K562 (cell line): Measurements from ENCODE around the gene BCL10. TPM values are rescaled to one million over a fixed set of nuclear protein-coding genes. Genes with fewer than 3 reads are reported as not detected.
A peak's percentile ranks its signal among the peaks of the same experiment; 100 is the strongest.

Experiments used
- BCOR ChIP-seq: fragments of 450-650 bp; IDR thresholded peaks from 2 replicates; pipeline ENCODE4 v1.6.1; 2016
- BRD9 ChIP-seq: fragments of 450-650 bp; IDR thresholded peaks from 2 replicates; pipeline ENCODE4 v1.6.1; 2018; ENCODE audit warnings: low read depth; ENCODE audit not compliant: partially characterized antibody
- CCAR2 ChIP-seq: fragments of 200-400 bp; formaldehyde crosslinking; IDR thresholded peaks from 2 replicates; pipeline ENCODE4 v1.6.1; 2017; ENCODE audit warnings: mild to moderate bottlenecking, low read depth, low read length
- ELF4 ChIP-seq: fragments of 450-650 bp; formaldehyde crosslinking; IDR thresholded peaks from 2 replicates; pipeline ENCODE4 v1.4.0; 2022; ENCODE audit warnings: missing genetic modification characterization
- EP400 ChIP-seq: fragments of 450-650 bp; IDR thresholded peaks from 2 replicates; pipeline ENCODE4 v1.6.1; 2017; ENCODE audit warnings: antibody characterized with exemption, mild to moderate bottlenecking, moderate library complexity
- EWSR1 ChIP-seq: fragments of 450-650 bp; IDR thresholded peaks from 2 replicates; pipeline ENCODE4 v1.6.1; 2018; ENCODE audit warnings: borderline replicate concordance, mild to moderate bottlenecking, low read depth, moderate library complexity; ENCODE audit not compliant: partially characterized antibody
- FOXK1 ChIP-seq: sonication (generic); formaldehyde crosslinking; IDR thresholded peaks from 2 replicates; pipeline ENCODE4 v1.8.0; 2022; ENCODE audit warnings: missing genetic modification reagents, mild to moderate bottlenecking, borderline replicate concordance
- HMG20B ChIP-seq: fragments of 250-450 bp; sonication (Bioruptor Pico); IDR thresholded peaks from 2 replicates; pipeline ENCODE4 v1.5.0; 2021; ENCODE audit warnings: mild to moderate bottlenecking
- HMGN3 ChIP-seq: IDR thresholded peaks from 2 replicates; pipeline ENCODE4 v1.6.1; 2011; ENCODE audit warnings: borderline replicate concordance, low read depth, mild to moderate bottlenecking, mixed read lengths, low read length; ENCODE audit not compliant: insufficient read length; ENCODE audit errors: extremely low read depth
- KDM1A ChIP-seq, 2 experiments: fragments of 450-650 bp; IDR thresholded peaks; 2 replicates each; pipeline ENCODE4 v1.6.1; 2016; ENCODE audit warnings: mild to moderate bottlenecking in 2 of 2
- MCM7 ChIP-seq, 2 experiments: fragments of 450-650 bp; IDR thresholded peaks; 2 replicates each; pipeline ENCODE4 v1.6.1; 2016 to 2018
- NCOA1 ChIP-seq: fragments of 450-650 bp; IDR thresholded peaks from 2 replicates; pipeline ENCODE4 v1.6.1; 2016; ENCODE audit warnings: low read depth
- PPARD ChIP-seq: fragments of 250-450 bp; sonication (Bioruptor Pico); IDR thresholded peaks from 2 replicates; pipeline ENCODE4 v1.8.0; 2022; ENCODE audit warnings: inconsistent platforms, mild to moderate bottlenecking, moderate library complexity
- RAD51 ChIP-seq: fragments of 450-650 bp; IDR thresholded peaks from 2 replicates; pipeline ENCODE4 v1.7.1; 2016; ENCODE audit warnings: low read depth, mild to moderate bottlenecking, borderline replicate concordance
- RBM14 ChIP-seq: fragments of 200-400 bp; formaldehyde crosslinking; IDR thresholded peaks from 2 replicates; pipeline ENCODE4 v1.6.1; 2018; ENCODE audit warnings: low read depth, mild to moderate bottlenecking, low read length, moderate library complexity, borderline replicate concordance; ENCODE audit not compliant: insufficient read depth
- SAFB ChIP-seq: fragments of 200-400 bp; formaldehyde crosslinking; IDR thresholded peaks from 2 replicates; pipeline ENCODE4 v1.6.1; 2017; ENCODE audit warnings: low read depth, low read length, borderline replicate concordance
- SMAD3 ChIP-seq: fragments of 450-650 bp; formaldehyde crosslinking; conservative IDR thresholded peaks from 2 replicates; pipeline ENCODE4 v1.4.0; 2020; ENCODE audit warnings: mild to moderate bottlenecking
- SMARCA4 ChIP-seq: fragments of 450-650 bp; IDR thresholded peaks from 2 replicates; pipeline ENCODE4 v1.6.1; 2016
- TAF7 ChIP-seq: fragments of 450-650 bp; IDR thresholded peaks from 2 replicates; pipeline ENCODE4 v1.6.1; 2016; ENCODE audit warnings: missing genetic modification characterization, missing compliant biosample characterization
- ZBTB17 ChIP-seq: fragments of 450-650 bp; formaldehyde crosslinking; IDR thresholded peaks from 2 replicates; pipeline ENCODE4 v1.4.0; 2020; ENCODE audit warnings: mild to moderate bottlenecking
- ZFP30 ChIP-seq: fragments of 250-450 bp; sonication (Bioruptor Pico); IDR thresholded peaks from 2 replicates; pipeline ENCODE4 v1.8.0; 2022; ENCODE audit warnings: moderate library complexity, mild to moderate bottlenecking, inconsistent platforms, borderline replicate concordance
- ZNF174 ChIP-seq: fragments of 250-450 bp; sonication (Bioruptor Pico); IDR thresholded peaks from 2 replicates; pipeline ENCODE4 v1.4.0; 2020; ENCODE audit warnings: mild to moderate bottlenecking
- ZNF347 ChIP-seq: fragments of 450-650 bp; formaldehyde crosslinking; IDR thresholded peaks from 2 replicates; pipeline ENCODE4 v1.4.0; 2020; ENCODE audit warnings: low read depth, mild to moderate bottlenecking, moderate library complexity
- polyA plus RNA-seq, 8 experiments: library from polyadenylated mRNA; depleted of rRNA in 4 of 8; stranded (reverse) in 5 of 8; unstranded in 3 of 8; fragments of >200 nt; fragmentation: Nextera tagmentation in 2 of 8; fragmentation: Illumina TruSeq in 1 of 8; extraction: Ambion mirVana in 2 of 8; extraction: Trizol in 1 of 8; gene quantifications; 2 replicates each; pipeline versions ENCODE4 v1.2.1 to v1.2.3, GENCODE V29; 2011 to 2014; ENCODE audit warnings: inconsistent platforms in 1 of 8, missing spikeins in 1 of 8
- total RNA-seq, 7 experiments: library from RNA; depleted of rRNA in 6 of 7; stranded (reverse); fragments of >200 nt in 6 of 7; fragmentation: Illumina TruSeq in 2 of 7; extraction: Trizol in 2 of 7; gene quantifications; 2 replicates each; pipeline versions ENCODE4 v1.2.1 to v1.2.3, GENCODE V29; 2011 to 2021; ENCODE audit warnings: low replicate concordance in 1 of 7
- TF ChIP-seq, protein P1 (sequence below): fragments of 450-650 bp; IDR thresholded peaks from 2 replicates; pipeline ENCODE4 v1.6.1; 2016
- TF ChIP-seq, protein P2 (sequence below): fragments of 450-650 bp; IDR thresholded peaks from 2 replicates; pipeline ENCODE4 v1.6.1; 2017; ENCODE audit warnings: antibody characterized with exemption, mild to moderate bottlenecking
- TF ChIP-seq, protein P3 (sequence below): fragments of 450-650 bp; formaldehyde crosslinking; IDR thresholded peaks from 2 replicates; pipeline ENCODE4 v1.4.0; 2020; ENCODE audit warnings: mild to moderate bottlenecking, moderate library complexity

The BCL10 gene
- total and polyA plus RNA-seq, 9 of the 15 experiments (the other 6 are each of a cell fraction or from before 2014, with no cell fraction given), result 8.0 to 19.4 (median 12.3) TPM

DNA sequence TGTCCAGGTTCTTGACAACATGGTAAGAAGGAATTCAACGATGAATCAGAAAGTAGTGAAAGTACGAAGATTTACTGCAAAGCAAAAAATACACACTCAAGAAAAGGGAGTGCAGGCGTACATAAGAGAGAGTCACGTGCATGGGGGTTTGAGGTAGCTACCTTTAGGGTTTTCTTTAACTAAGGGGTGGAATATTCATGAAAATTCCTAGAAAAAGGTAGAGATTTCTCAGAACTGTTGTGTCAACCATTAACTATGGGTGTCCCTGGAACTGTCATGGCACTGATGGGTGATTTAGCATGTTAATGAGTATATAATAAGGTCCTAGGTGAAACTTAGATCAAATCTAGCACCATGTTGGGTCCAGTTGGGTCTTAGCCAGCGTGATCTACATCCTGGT is 53.1 kb downstream of the BCL10 start (continued):
- TF ChIP-seq, protein P1, sequence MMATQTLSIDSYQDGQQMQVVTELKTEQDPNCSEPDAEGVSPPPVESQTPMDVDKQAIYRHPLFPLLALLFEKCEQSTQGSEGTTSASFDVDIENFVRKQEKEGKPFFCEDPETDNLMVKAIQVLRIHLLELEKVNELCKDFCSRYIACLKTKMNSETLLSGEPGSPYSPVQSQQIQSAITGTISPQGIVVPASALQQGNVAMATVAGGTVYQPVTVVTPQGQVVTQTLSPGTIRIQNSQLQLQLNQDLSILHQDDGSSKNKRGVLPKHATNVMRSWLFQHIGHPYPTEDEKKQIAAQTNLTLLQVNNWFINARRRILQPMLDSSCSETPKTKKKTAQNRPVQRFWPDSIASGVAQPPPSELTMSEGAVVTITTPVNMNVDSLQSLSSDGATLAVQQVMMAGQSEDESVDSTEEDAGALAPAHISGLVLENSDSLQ, result peak; percentile 52; the same call in 1 of the 2 replicates
- TF ChIP-seq ZFP30 (CRISPR knock-in tag), result no peak
- no peak for TF ChIP-seq SAFB
- no peak for TF ChIP-seq EWSR1
- no peak for TF ChIP-seq ZNF174 (CRISPR knock-in tag)
- no peak for TF ChIP-seq CCAR2
- peak; percentile 43; the same call in 1 of the 2 replicates for TF ChIP-seq RAD51
- no peak for TF ChIP-seq TAF7 (tag)
- TF ChIP-seq NCOA1, result no peak
- TF ChIP-seq ZNF347 (CRISPR knock-in tag), result no peak
- no peak for TF ChIP-seq ELF4 (CRISPR knock-in tag)
- no peak for TF ChIP-seq HMG20B (CRISPR knock-in tag)
- TF ChIP-seq HMGN3, result no peak
- TF ChIP-seq, protein P2, sequence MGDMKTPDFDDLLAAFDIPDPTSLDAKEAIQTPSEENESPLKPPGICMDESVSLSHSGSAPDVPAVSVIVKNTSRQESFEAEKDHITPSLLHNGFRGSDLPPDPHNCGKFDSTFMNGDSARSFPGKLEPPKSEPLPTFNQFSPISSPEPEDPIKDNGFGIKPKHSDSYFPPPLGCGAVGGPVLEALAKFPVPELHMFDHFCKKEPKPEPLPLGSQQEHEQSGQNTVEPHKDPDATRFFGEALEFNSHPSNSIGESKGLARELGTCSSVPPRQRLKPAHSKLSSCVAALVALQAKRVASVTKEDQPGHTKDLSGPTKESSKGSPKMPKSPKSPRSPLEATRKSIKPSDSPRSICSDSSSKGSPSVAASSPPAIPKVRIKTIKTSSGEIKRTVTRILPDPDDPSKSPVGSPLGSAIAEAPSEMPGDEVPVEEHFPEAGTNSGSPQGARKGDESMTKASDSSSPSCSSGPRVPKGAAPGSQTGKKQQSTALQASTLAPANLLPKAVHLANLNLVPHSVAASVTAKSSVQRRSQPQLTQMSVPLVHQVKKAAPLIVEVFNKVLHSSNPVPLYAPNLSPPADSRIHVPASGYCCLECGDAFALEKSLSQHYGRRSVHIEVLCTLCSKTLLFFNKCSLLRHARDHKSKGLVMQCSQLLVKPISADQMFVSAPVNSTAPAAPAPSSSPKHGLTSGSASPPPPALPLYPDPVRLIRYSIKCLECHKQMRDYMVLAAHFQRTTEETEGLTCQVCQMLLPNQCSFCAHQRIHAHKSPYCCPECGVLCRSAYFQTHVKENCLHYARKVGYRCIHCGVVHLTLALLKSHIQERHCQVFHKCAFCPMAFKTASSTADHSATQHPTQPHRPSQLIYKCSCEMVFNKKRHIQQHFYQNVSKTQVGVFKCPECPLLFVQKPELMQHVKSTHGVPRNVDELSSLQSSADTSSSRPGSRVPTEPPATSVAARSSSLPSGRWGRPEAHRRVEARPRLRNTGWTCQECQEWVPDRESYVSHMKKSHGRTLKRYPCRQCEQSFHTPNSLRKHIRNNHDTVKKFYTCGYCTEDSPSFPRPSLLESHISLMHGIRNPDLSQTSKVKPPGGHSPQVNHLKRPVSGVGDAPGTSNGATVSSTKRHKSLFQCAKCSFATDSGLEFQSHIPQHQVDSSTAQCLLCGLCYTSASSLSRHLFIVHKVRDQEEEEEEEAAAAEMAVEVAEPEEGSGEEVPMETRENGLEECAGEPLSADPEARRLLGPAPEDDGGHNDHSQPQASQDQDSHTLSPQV, result 0 out of 2 replicates have a peak, but pooled peaks have one; percentile 26
- no peak for TF ChIP-seq SMAD3
- no peak for TF ChIP-seq FOXK1 (CRISPR knock-in tag)
- TF ChIP-seq RBM14, result no peak
- TF ChIP-seq KDM1A (IDR thresholded peaks at IDR 0.05), result 0 out of 4 replicates have a peak, but pooled peaks have one; percentile 17 to 29
- TF ChIP-seq MCM7 (IDR thresholded peaks at IDR 0.05), result no peak
- no peak for TF ChIP-seq SMARCA4
- TF ChIP-seq PPARD (CRISPR knock-in tag), result no peak
- TF ChIP-seq, protein P3, sequence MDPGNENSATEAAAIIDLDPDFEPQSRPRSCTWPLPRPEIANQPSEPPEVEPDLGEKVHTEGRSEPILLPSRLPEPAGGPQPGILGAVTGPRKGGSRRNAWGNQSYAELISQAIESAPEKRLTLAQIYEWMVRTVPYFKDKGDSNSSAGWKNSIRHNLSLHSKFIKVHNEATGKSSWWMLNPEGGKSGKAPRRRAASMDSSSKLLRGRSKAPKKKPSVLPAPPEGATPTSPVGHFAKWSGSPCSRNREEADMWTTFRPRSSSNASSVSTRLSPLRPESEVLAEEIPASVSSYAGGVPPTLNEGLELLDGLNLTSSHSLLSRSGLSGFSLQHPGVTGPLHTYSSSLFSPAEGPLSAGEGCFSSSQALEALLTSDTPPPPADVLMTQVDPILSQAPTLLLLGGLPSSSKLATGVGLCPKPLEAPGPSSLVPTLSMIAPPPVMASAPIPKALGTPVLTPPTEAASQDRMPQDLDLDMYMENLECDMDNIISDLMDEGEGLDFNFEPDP (CRISPR knock-in tag), result no peak
- no peak for TF ChIP-seq EP400
- no peak for TF ChIP-seq ZBTB17 (CRISPR knock-in tag)
- no peak for TF ChIP-seq BCOR
- TF ChIP-seq BRD9, result no peak
